NCI-H748 treated with DMSO at 0.1 percent for 48 hours (cell line): Measurements from ENCODE around the gene ITGBL1.

Experiments used
- DNase-seq: peaks from one replicate; lab custom pipeline; 2025; lab: John Stamatoyannopoulos, UW

ITGBL1 gene, protein sequence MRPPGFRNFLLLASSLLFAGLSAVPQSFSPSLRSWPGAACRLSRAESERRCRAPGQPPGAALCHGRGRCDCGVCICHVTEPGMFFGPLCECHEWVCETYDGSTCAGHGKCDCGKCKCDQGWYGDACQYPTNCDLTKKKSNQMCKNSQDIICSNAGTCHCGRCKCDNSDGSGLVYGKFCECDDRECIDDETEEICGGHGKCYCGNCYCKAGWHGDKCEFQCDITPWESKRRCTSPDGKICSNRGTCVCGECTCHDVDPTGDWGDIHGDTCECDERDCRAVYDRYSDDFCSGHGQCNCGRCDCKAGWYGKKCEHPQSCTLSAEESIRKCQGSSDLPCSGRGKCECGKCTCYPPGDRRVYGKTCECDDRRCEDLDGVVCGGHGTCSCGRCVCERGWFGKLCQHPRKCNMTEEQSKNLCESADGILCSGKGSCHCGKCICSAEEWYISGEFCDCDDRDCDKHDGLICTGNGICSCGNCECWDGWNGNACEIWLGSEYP

DNA sequence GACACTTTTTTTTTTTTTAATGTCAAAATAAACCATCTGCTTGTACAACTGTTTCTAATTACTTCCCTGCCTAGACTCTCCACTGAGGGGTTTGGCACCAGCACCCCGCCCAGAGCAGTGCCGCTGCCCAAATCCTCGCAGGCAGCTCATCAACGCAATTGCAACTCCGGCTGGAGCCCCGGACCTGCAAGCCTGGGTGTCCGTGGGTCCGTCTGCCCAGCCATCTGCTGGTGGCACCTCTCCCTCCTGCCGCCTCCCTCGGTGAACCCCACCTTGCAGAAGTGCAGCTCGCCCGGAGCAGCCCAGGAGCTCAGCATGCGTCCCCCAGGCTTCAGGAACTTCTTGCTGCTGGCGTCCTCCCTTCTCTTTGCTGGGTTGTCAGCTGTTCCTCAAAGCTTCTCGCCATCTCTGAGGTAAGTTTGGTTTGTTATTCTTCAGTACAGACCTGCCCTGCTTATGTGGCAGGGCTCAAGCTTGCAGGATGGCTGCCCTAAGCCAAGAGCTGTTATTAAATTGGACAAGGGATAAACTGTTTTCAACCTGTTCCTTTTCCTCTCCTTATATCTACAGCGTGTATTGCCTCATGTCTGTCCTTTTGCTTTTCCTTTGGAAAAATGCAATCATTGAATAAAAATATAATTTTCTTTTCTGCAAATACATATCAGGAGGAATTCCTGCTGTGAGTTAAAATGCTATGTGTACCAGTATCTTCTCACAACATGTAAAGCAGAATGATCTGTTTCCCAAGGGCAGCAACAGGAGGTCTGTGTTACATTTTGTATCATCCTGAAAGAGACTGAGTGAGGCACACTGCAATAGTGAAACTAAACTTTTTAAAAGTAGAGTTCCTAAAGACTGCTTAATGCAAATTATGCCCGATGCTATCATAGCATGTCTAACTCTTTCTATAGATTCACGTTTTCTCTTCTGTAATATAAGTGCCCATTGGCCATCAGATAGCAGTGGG, at the start of gene ITGBL1:
Gene ITGBL1 (plus strand): TSS at position 157 of the 967 bp plus-strand sequence. CDS start 159 bp downstream, at position 316.
- no peak for DNase-seq

DNA sequence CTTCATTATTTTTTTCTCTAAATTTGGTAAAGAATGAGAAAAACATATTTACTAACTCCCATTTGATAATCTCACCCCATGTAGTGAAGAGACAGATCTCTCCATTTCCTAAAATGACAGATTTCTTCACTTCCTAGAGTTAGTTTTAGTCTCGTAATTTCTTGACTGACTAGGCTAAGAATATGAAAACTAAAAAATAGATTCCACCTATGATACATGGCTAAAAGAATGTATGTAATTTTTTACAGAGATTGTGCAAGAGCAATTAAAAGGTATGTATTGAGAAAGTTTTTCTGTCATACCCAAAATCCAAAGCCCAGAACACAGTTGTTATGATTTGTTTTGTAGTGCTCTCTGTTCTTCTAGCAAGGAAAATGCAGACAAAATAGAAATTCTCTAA, 45.7 kb upstream of the ITGBL1 start:
- DNase-seq = no peak

DNA sequence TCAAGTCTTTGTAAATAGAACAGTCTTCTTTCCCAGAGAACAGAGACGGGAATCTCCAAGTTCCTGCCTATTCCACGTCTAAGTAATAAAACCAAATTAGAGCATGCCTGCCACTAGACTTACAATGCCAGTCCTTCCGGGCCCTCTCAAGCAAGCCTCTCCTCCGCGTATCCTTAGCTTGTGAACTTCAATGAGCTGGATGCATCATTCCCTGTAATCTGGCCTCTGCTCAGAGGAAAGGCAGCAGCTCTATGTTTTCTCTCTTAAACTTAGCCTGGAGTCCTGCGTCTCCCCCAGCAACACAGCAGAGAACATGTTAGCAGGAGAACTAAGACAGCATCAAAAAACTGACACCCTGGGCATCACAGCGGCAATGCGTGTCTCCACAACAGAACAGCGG, 44.3 kb upstream of the ITGBL1 start:
- DNase-seq = no peak

DNA sequence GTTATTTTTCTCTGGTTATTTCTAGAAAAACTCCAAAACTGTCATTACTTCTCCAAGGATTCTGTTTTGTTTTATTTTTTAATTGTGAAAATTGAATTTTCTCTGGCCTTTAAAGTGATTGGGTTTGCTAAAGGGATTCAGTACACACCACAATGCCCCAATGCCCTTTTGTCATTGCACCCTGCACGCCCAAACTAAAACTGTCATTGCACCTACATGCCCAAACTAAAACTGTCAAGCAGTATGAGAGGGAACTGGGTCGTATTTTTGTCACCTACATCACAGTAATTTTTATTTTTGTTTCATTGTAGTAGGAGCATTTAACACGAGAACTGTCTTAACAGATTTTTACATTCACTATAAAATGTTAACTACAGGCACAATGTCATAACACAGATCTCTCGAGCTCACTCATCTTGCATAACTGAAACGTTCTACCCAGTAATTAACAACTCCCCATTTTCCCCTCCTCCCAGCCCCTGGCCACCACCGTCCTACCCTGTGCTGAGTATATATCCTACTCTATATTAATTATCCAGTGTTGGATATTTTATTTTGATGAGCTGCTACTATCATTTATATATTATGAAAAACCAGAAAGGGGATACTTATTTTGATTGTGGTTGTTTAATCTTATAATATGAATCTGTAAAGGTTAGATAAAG, 43.4 kb upstream of the ITGBL1 start:
- no peak for DNase-seq

DNA sequence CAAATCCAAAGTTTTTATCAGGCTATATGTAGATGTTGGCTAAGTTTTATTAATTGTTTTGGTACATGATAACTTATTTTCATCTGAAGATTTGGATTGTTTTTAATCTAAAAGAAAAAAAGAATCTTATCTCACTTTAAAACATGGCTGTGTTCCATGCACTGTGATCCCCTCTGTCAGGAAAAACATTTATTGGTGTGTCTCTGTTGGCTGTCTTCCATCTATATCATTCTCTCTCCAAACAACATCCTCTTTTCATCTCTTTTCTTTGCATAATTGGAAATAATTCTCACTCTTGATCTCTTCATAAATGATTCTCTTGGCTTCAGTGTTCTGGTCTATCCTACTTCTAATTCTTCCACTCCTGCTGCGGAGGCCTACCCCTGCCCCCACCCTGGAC, 40.4 kb upstream of the ITGBL1 start:
- no peak for DNase-seq

DNA sequence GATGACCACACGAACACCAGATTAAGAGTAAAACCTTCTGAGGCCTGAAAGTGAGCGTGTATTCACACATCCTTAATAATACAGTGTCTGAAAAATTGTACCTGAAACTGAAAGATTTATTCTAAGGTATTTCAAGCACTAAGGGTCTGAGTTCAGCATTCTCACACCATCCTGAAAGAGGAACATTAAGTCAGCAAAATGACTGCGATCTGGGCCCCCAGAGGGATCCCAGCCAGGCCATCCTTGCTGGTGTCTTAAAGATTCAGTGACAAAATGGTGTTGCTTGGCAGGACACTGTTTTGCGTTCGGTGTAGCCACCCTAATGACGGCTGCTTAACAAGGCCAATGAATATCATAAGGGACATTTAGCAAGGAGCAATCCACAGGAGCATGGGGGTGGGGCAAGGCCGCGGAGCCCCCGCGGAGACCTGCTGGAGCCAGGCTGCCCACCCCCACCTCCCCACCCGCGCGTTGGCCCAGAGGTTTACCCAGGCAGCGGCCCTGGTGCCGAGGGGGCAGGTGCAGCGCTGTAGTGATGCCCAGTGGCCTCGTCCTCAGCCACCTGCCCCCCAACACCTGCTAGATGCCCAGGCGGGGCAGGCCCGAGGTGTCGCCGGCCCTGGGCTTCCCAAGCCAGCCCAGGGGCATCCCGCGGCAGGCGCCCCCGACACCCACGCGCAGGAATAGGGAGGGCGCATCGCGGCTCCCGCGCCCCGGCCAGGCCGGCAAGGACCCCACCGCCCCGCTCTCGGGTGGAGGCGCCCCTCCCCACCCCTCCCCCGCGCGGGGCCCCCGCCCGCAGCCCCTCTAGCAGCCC, 36.9 kb upstream of the ITGBL1 start:
- DNase-seq = no peak

DNA sequence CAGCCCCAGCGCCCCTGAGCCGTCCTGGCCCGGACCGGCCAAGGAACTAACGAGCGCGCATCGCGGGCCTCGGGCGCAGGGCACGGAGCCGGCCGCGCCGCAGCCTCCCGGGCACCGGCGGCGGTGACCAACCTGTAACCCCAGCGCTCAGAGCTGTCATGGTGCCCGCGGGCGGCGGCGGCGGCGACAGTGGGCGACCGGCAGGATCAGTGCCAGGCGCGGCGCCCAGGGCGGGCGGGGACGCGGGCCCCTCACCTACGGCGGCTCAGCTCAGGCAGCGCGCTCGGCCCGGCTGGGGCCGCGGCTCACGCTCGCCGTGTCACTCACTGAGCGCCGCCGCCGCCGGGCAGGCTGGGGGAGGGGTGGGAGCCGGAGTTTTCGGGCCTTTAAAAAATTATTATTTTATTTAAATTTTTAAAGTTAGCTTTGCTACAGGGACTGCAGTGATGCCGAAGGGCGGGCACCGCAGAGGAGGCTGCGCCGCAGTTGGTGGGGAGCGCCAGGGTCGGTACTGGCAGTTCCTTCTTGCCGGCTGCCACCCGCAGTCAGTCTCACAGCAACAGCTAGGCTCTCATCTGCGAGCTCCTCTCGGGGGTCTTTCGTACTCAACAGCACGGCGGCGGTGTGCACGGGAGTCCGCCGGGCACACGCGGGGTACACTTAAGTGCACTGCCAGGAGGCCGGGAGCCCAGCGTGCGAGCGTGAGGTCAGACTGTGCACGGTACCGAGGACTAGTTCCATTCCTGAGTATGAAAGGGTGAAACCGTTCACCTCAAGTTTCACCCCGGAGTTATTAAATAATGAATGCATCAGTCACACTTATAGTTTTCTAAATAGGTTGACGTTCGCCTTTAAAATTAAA, 36.1 kb upstream of the ITGBL1 start, which contains the start of gene NALCN:
Gene NALCN (minus strand): TSS at position 328 of the 862 bp plus-strand sequence. CDS start 17,382 bp downstream, outside the sequence.
- DNase-seq = peak; percentile 54

DNA sequence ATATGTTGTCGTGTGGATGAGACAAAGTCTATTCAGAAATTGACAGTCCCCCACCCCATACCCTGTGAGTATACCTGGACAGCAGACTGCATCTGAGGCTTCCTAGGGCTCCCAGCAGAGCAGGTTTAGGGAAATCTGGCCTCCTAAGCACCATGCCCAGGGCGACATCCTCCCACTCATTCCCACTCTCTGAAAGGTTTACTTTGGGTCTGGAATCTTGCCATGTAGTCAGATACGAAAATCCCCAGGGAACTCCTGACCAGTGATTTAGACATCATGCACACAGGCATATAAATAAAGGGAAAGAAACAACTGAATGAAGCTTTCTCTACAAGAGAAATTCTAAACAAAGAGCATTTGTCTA, 35.5 kb upstream of the ITGBL1 start:
- DNase-seq = peak; percentile 58

DNA sequence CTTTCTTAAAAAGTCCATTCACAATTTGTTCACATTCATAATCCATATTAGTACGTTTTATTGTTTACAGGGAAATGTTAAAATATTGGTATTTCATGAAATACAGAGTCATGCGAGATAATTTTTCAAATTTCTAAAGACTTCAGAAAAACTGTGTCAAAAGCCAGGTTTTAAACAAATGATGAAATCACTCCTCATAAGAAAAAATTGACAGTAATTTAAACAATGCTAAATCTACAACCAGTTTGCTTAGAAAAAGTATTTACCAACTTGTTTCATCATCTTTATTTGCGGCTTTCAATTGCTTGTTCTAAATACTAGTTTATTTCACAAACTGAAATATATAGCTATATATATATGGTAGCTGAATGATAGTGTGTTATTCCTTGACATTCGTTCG, 35.0 kb upstream of the ITGBL1 start:
- DNase-seq = no peak

DNA sequence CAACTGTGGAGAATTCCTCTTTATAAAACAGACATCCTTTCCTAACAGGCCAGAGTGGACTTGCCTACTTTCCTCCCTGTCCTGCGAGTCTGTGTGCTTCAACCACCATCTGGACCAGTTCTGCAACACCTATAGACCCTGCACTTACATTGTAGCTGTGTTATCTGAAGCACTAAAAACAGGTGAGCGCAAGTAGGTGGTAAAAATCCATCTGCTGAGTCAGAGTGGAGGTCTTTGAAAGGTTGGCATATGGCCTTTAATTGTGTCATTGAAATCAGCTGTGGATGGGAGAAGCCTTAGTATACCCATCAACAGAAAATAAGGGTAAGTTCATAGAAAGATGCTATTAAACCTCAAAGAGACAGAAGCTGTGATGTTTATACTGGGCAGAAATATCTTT, 28.6 kb upstream of the ITGBL1 start:
- DNase-seq = peak; percentile 10

DNA sequence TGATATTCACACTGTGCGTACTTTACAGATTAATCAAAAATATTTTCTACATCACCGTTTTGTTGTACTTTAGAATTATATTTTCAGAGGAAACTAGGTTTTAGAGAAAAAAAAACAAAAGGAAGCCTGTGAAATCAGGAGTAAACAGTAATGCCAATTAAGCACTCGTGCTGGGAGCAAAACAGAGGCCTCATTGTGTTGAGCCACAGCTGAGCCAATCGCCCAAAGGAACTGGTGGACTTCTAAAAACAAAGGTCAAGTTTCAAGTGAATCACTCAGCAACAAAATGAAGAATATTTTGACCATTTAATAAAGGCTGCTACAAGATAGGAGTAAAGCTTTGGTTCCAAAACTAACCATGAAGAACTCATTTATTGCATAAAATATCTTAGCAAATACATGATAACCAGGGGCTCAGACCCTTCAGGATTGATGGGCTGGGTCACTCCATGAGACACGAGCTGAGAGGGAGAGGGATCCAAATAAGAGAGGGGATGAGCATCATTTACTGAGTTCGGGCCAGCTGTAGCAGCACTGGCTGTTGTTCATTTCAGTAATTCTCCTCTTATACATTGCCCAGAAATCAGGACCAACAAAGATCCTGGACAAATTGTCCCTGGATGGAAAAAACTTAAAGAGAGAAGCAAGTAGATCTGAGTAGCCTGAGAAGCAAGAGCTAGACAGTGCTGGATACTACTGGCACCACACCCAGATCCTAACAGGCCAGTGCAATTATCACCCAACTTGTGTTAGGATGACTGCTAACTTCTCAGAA, 27.9 kb upstream of the ITGBL1 start:
- DNase-seq = peak; percentile 37

DNA sequence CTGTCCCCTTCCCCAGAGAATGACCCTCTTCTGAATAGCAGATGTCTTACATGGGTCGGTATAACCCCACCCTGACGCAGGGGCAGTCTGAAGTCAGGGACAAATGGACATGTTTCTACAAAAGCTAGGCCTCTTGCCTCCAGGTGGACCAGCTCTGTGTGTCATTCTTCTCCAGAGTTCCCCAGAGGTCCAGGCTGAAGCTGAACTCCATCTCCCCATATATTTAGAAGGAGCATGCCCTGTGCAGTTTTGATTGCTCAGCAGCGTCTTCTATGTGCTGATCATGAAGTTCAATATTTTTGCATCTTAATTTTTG, 27.4 kb upstream of the ITGBL1 start:
- DNase-seq = no peak

DNA sequence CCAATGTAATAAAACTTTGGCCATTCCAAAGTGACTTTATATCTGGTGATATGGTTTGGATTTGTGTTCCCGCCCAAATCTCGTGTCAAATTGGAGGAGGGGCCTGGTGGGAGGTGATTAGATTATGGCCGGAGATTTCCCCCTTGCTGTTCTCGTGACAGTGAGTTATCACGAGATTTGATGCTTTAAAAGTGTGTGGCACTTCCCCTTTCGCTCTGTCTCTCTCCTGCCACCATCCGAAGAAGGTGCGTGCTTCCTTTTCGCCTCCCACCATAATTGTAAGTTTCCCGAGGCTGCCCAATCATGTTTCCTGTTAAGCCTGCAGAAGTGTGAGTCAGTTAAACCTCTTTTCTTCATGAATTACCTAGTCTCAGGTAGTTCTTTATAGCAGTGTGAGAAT, 26.9 kb upstream of the ITGBL1 start:
- DNase-seq = no peak

DNA sequence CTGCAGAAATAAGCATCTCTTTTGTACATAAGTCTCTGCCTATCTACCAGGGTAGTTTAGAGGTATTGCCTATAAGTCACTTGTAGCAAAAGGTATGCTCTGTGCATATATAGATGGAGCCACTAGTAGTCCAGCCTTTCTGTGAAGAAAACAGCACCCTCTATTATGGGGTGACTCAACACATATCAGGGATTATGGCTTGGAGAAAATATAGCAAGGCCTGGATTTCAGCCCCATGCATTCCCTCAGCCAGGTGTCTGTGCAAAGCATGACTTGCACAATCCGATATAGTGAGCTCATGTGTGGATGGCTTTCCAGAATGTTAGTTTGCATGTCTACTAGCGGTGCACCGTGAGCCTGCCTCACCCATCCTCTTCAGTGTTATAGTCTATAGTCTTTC, 22.7 kb upstream of the ITGBL1 start:
- DNase-seq = no peak

DNA sequence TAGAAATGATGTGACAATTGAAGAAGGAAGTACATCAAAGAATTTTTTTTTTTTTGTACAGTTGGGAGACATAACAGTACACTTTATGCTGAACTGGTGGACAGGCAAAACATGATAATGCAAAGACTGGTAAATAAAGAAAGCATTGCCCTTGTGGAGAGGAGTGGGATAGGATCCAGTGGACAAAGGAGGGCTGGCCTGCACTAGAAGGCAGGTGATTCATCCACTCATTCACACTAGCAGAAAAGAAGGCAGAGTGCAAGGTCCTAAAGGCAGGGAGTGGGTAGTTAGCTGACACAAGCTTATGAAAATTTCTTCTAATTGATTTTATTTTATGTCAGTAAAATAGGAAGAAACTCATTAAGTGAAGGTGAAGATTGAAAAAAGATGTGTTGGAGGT, 18.6 kb upstream of the ITGBL1 start:
- no peak for DNase-seq

DNA sequence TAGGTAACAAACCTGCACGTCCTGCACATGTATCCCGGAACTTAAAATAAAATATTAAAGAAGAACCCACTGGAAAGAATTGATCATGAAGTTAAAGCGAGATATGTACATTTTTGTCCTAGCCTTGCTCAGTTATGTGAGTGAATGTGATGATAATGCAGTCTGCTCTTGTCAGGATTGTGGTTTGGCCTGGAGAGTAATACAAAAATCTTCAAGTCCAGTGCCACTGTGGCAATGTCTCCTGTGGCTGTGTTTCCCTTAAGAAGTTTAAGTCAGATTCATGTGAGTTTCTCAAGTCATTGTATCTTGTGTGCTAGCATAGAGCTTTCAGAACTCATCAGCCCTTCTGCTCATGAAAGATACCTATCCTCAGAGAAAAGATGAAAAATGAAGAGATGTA, 18.0 kb upstream of the ITGBL1 start:
- DNase-seq = no peak

DNA sequence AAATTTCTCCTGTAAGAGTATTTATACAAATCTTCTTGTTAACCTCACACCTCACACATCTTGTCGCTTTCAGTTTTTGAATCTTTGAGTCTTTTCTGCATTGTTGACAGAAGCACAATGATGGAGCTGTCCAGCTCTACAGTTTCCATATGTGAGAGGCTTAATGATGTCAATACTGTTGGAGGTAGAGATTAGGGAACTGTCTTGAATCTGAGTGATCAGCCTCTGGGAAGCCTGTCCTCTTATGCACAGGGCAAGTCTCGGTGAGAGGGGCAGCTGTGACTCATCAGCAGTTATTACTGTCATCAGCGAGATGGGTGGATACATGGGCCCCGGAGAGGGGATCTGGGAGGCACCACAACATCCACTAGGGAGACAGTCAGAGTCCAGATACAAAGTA, 4.6 kb upstream of the ITGBL1 start:
- DNase-seq = no peak

DNA sequence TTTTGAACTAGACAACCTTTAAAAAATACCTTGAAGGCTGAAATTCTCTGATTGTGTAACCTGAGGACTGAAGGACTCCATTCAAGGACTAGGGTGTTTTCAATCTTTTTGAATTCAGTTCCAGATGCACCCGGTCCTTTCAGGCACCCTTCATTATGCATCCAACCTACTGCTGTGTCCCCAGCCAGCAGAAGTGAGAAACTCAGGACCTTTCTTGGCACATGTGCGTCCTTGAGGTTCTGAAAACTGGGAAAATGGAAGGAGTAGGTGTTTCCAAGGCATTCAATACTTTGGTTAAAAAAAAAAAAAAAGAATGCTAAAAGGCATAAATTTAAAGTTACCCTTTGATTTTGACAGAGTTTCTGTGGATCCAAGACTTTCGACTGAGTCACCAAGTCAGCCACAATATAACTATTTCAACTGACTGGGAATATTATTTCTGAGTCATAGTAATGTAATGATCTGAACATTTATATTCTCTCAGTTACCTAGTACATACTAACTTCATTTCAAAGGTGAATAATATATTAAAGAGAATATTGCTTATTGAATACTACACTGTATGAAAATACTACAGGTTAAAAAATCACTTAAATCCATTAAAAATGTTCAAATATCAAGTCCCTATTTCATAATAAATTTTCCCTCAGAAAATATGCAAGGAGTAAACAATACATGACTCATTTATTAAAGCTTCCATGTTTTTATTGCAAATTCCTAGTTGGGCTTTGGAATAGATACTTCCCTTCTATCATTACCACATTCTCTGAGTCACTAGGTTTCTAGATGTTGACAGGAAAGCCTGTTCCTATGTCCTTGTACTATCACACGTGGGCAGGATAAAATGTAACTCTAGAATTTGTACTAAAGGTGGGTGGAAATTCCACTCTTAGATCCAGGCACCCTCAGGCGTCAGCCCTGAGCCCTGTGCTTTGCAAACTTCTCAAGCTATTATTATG, 2.4 kb upstream of the ITGBL1 start:
- DNase-seq = no peak

DNA sequence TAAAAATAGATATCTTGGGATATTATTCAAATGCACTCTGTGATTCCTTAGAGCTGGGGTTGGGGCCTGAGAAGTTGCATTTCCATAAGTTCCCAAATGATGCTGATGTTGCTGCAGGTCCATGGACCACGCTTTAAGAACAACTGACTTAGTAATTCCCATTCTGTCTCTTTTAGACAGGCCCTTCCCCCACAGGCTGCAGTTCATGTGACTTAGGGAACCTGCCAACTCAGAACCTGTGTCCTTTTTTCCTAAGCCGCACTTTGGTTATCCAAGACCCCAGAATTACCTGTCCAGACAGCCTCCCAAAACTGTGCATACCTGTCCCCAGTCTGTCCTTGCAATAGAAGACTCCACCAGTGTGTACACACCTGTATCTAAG, 1.7 kb upstream of the ITGBL1 start:
- no peak for DNase-seq
